Uterus (tissue), 2 donors: ENCODE results near the gene C2orf80.

Source experiments
- CTCF ChIP-seq, 4 experiments: fragments of 200-600 bp in 2 of 4; fragments of 450-650 bp in 2 of 4; sonication (generic) in 2 of 4; IDR thresholded peaks; one replicate each; pipeline ENCODE4 v1.5.1; 2016 to 2019; ENCODE audit warnings: antibody characterized with exemption in 4 of 4, mild to moderate bottlenecking in 2 of 4, moderate library complexity in 1 of 4
- POLR2A ChIP-seq, 2 donors: fragments of 450-650 bp; IDR thresholded peaks; one replicate each; pipeline ENCODE4 v1.6.1; 2016; ENCODE audit warnings: antibody characterized with exemption in 2 of 2, mild to moderate bottlenecking in 1 of 2, moderate library complexity in 1 of 2

GRCh38 chr2:208183526-208183925 is 6.3 kb downstream of the C2orf80 start:
- TF ChIP-seq CTCF (IDR thresholded peaks at IDR 0.05) (no peak), POLR2A (IDR thresholded peaks at IDR 0.05) (no peak)
